Hepatocyte (in vitro differentiated cells): ENCODE results near the gene PXMP2. TPM values are rescaled to one million over a fixed set of nuclear protein-coding genes. Genes with fewer than 3 reads are reported as not detected.

Experiments used
- DNase-seq: peaks from one replicate; pipeline ENCODE4 v3.0.0-alpha.2; 2016; ENCODE audit warnings: low spot score
- H2AFZ ChIP-seq: fragments of 200-600 bp; sonication (generic); 2 replicates; pipeline ENCODE4 v1.6.0; 2016; ENCODE audit warnings: antibody characterized with exemption, mild to moderate bottlenecking
- H3K27ac ChIP-seq: fragments of 200-600 bp; sonication (generic); 2 replicates; pipeline ENCODE4 v1.5.1; 2016; ENCODE audit warnings: mild to moderate bottlenecking
- H3K27me3 ChIP-seq: fragments of 200-600 bp; sonication (generic); 2 replicates; pipeline ENCODE4 v1.6.1; 2016
- H3K36me3 ChIP-seq: fragments of 200-600 bp; sonication (generic); replicated peaks from 2 replicates; pipeline ENCODE4 v1.5.1; 2016; ENCODE audit warnings: low read depth; ENCODE audit not compliant: insufficient read depth
- H3K4me1 ChIP-seq: fragments of 200-600 bp; sonication (generic); 2 replicates; pipeline ENCODE4 v1.5.1; 2016; ENCODE audit warnings: mild to moderate bottlenecking, moderate library complexity; ENCODE audit not compliant: insufficient read depth
- H3K4me2 ChIP-seq: fragments of 200-600 bp; sonication (generic); 2 replicates; pipeline ENCODE4 v1.6.0; 2016
- H3K4me3 ChIP-seq: fragments of 200-600 bp; sonication (generic); 2 replicates; pipeline ENCODE4 v1.5.1; 2016; ENCODE audit warnings: mild to moderate bottlenecking
- H3K79me2 ChIP-seq: fragments of 200-600 bp; sonication (generic); 2 replicates; pipeline ENCODE4 v1.6.0; 2017; ENCODE audit warnings: mild to moderate bottlenecking
- H3K9me2 ChIP-seq: fragments of 200-600 bp; sonication (generic); replicated peaks from 2 replicates; pipeline ENCODE4 v1.6.0; 2017; ENCODE audit warnings: mild to moderate bottlenecking; ENCODE audit not compliant: insufficient read depth
- H3K9me3 ChIP-seq: fragments of 200-600 bp; sonication (generic); 2 replicates; pipeline ENCODE4 v1.5.1; 2016; ENCODE audit warnings: low read depth, mild to moderate bottlenecking
- H4K20me1 ChIP-seq: fragments of 200-600 bp; sonication (generic); 2 replicates; pipeline ENCODE4 v1.6.0; 2016; ENCODE audit warnings: mild to moderate bottlenecking; ENCODE audit not compliant: insufficient read depth, poor library complexity, severe bottlenecking
- CTCF ChIP-seq: fragments of 200-600 bp; sonication (generic); IDR thresholded peaks from 2 replicates; pipeline ENCODE4 v1.5.1; 2016; ENCODE audit warnings: antibody characterized with exemption, mild to moderate bottlenecking; ENCODE audit not compliant: poor library complexity
- EZH2 ChIP-seq: fragments of 200-600 bp; sonication (generic); IDR thresholded peaks from 2 replicates; pipeline ENCODE4 v1.6.1; 2016; ENCODE audit warnings: antibody characterized with exemption, mild to moderate bottlenecking, borderline replicate concordance
- EZH2phosphoT487 ChIP-seq: fragments of 200-600 bp; sonication (generic); IDR thresholded peaks from one replicate; pipeline ENCODE4 v1.6.1; 2018; ENCODE audit warnings: antibody characterized with exemption, mild to moderate bottlenecking, low read depth, moderate library complexity; ENCODE audit not compliant: unreplicated experiment, severe bottlenecking
- WGBS: methylation state at CpG from one replicate; pipeline ENCODE4 v1.1.6; 2016; ENCODE audit warnings: low lambda C conversion rate; ENCODE audit errors: missing lambda C conversion rate; 5-methylcytosine and 5-hydroxymethylcytosine counted together
- polyA plus RNA-seq: library from polyadenylated mRNA; unstranded; fragments of >200 nt; fragmentation: Nextera tagmentation; extraction: Ambion mirVana; gene quantifications from 2 replicates; pipeline ENCODE4 v1.2.1, GENCODE V29; 2016
- total RNA-seq: library from RNA; depleted of rRNA; stranded (reverse); fragments of >200 nt; gene quantifications from 2 replicates; pipeline ENCODE4 v1.2.3, GENCODE V29; 2014

Gene PXMP2
- total and polyA plus RNA-seq, 2 experiments from 2014 or later = 61.8 to 82.7 TPM

GRCh38 chr12:132642846-132643835 is 44.2 kb upstream of the PXMP2 start:
- no peaks in the 10 kb centered on the region for H4K20me1 ChIP-seq
- H3K9me3 ChIP-seq = no peaks in the 10 kb centered on the region
- H3K36me3 ChIP-seq = no peaks in the 10 kb centered on the region
- H2AFZ ChIP-seq = no peak overlapping the region
- no peak overlapping the region for H3K4me3 ChIP-seq
- no peaks in the 10 kb centered on the region for H3K9me2 ChIP-seq
- H3K79me2 ChIP-seq = no peaks in the 10 kb centered on the region
- no peak overlapping the region for H3K4me2 ChIP-seq
- no peak for DNase-seq
- H3K4me1 ChIP-seq = no peaks in the 10 kb centered on the region
- no peak for TF ChIP-seq EZH2
- TF ChIP-seq CTCF = no peak
- no peak for TF ChIP-seq EZH2phosphoT487
- no peak overlapping the region for H3K27ac ChIP-seq
- 98% methylated on average over 30 of the region's 30 CpGs for WGBS
- H3K27me3 ChIP-seq = no peaks in the 10 kb centered on the region

DNA sequence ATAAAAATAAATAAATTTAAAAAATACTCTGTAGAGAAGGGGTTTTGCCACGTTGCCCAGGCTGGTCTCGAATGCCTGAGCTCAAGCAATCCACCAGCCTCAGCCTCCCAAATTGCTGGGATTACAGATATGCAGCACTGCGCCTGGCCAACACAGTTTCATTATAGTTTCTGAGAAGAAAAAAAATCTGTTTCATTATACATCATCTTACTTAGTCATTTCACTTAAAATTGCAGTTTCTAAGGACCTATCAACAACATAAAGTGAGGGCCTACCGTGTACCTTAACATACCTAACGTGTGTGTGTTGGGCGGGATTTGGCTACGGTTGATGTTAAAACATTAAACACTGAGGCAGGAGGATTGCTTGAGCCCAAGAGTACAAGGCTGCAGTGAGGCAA is 40.5 kb upstream of the PXMP2 start:
- WGBS = 97% methylated on average over 7 of the region's 7 CpGs
- Histone ChIP-seq H3K79me2 (no peaks in the 10 kb centered on the region), H3K27ac (no peak overlapping the region), H4K20me1 (no peaks in the 10 kb centered on the region), H3K27me3 (no peaks in the 10 kb centered on the region), H3K9me2 (no peaks in the 10 kb centered on the region), H2AFZ (no peak overlapping the region), H3K9me3 (no peaks in the 10 kb centered on the region), H3K36me3 (no peaks in the 10 kb centered on the region), H3K4me1 (no peaks in the 10 kb centered on the region), H3K4me2 (no peak overlapping the region), H3K4me3 (no peak overlapping the region)
- TF ChIP-seq EZH2 = no peak
- TF ChIP-seq CTCF = no peak
- TF ChIP-seq EZH2phosphoT487 = no peak
- DNase-seq = no peak

GRCh38 chr12:132647858-132648257 is 39.5 kb upstream of the PXMP2 start:
- DNase-seq = no peak
- Histone ChIP-seq H3K9me2 (no peaks in the 10 kb centered on the region), H4K20me1 (no peaks in the 10 kb centered on the region), H3K4me2 (no peak overlapping the region), H3K36me3 (no peaks in the 10 kb centered on the region), H3K79me2 (no peaks in the 10 kb centered on the region), H3K4me3 (no peak overlapping the region), H3K9me3 (no peaks in the 10 kb centered on the region), H3K27ac (no peak overlapping the region), H2AFZ (no peak overlapping the region), H3K27me3 (no peaks in the 10 kb centered on the region), H3K4me1 (no peaks in the 10 kb centered on the region)
- no peak for TF ChIP-seq EZH2
- no peak for TF ChIP-seq EZH2phosphoT487
- TF ChIP-seq CTCF = no peak
- WGBS = 93% methylated on average over 10 of the region's 10 CpGs
